Right lobe of liver (tissue), 4 donors: ENCODE data around the gene KCNK7.

Experiments
- CTCF ChIP-seq, 4 donors: fragments of 200-600 bp in 3 of 4; fragments of 450-650 bp in 1 of 4; IDR thresholded peaks; one replicate each; pipeline versions ENCODE4 v1.5.1 to v1.8.0; 2016 to 2022; ENCODE audit warnings: antibody characterized with exemption in 4 of 4, mild to moderate bottlenecking in 2 of 4
- POLR2A ChIP-seq: fragments of 450-650 bp; IDR thresholded peaks from one replicate; pipeline ENCODE4 v1.6.1; 2017; ENCODE audit warnings: antibody characterized with exemption, mild to moderate bottlenecking
- donor health status: DM: no; HTN: no; CAD: no.
- donor health status: DM: no; HTN: no; CAD: no.
- donor health status: DM: no; HTN: yes; CAD: no.

GRCh38 chr11:65573391-65574079 is 22.1 kb downstream of the KCNK7 start:
- TF ChIP-seq POLR2A (no peak), CTCF (IDR thresholded peaks at IDR 0.05) (no peak)
